ENCODE data around the gene APBA1.

DNA sequence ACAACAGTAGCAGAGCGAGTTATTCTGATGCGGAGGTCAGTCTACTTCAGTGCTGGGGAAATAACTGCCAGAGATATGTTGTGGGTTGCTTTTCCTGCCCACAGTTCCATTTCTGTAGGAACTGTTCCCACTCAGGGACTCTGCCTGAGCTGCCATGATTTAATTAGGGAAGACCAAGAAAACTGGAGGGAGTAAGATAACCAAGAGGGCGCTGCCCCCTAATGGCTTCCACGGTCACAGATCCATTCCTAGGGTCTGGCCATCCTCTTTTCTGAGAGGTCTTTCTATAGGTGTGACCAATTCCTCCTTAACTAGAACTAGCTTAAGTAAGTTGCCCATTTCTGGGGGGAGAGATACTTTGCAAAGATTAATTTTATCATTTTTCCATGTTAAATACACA, 125.9 kb downstream of the APBA1 start:
- TF ChIP-seq, protein P1, sequence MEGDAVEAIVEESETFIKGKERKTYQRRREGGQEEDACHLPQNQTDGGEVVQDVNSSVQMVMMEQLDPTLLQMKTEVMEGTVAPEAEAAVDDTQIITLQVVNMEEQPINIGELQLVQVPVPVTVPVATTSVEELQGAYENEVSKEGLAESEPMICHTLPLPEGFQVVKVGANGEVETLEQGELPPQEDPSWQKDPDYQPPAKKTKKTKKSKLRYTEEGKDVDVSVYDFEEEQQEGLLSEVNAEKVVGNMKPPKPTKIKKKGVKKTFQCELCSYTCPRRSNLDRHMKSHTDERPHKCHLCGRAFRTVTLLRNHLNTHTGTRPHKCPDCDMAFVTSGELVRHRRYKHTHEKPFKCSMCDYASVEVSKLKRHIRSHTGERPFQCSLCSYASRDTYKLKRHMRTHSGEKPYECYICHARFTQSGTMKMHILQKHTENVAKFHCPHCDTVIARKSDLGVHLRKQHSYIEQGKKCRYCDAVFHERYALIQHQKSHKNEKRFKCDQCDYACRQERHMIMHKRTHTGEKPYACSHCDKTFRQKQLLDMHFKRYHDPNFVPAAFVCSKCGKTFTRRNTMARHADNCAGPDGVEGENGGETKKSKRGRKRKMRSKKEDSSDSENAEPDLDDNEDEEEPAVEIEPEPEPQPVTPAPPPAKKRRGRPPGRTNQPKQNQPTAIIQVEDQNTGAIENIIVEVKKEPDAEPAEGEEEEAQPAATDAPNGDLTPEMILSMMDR (IDR thresholded peaks at IDR 0.05) = no peak
- TF ChIP-seq POLR2AphosphoS5 (IDR thresholded peaks at IDR 0.05; ENCODE audit: low read depth, low read length) = no peak
